ENCODE data around the gene GPS1.

The GPS1 gene

GRCh38 chr17:82051776-82052637 lies at the start of gene GPS1, which contains the start of gene RFNG:
TSS of gene GPS1 (plus strand) at chr17:82051898. CDS start at chr17:82051932, 34 bp downstream.
TSS of gene RFNG (minus strand) at chr17:82051811. CDS start at chr17:82051766, 45 bp downstream.
- DNase-seq: peak; percentile 89

- no peak for DNase-seq
Measured at GRCh38 chr17:82003411-82004381, 48.0 kb upstream of the GPS1 start.

- DNase-seq: no peak
Measured at GRCh38 chr17:82004517-82005455, 46.9 kb upstream of the GPS1 start.

GRCh38 chr17:82005701-82006348 lies 45.9 kb upstream of the GPS1 start:
- DNase-seq: no peak

GRCh38 chr17:82006468-82007227 lies 45.0 kb upstream of the GPS1 start:
- no peak for DNase-seq

GRCh38 chr17:82007228-82007494 lies 44.5 kb upstream of the GPS1 start:
- DNase-seq: no peak

- no peak for DNase-seq
Measured at GRCh38 chr17:82007495-82008257, 44.0 kb upstream of the GPS1 start.

GRCh38 chr17:82008258-82008940 lies 43.3 kb upstream of the GPS1 start:
- no peak for DNase-seq

GRCh38 chr17:82008941-82009405 lies 42.7 kb upstream of the GPS1 start:
- no peak for DNase-seq

- no peak for DNase-seq
Measured at GRCh38 chr17:82009413-82009812, 42.3 kb upstream of the GPS1 start.

GRCh38 chr17:82010575-82011525 lies 40.8 kb upstream of the GPS1 start:
- no peak for DNase-seq

- no peak for DNase-seq
Measured at GRCh38 chr17:82011617-82012187, 40.0 kb upstream of the GPS1 start.

- no peak for DNase-seq
Measured at GRCh38 chr17:82012261-82012639, 39.4 kb upstream of the GPS1 start.

GRCh38 chr17:82012640-82013295 lies 38.9 kb upstream of the GPS1 start:
- DNase-seq: no peak

- no peak for DNase-seq
Measured at GRCh38 chr17:82013341-82013740, 38.4 kb upstream of the GPS1 start.

GRCh38 chr17:82013772-82014321 lies 37.9 kb upstream of the GPS1 start:
- no peak for DNase-seq

- DNase-seq: no peak
Measured at GRCh38 chr17:82014432-82014831, 37.3 kb upstream of the GPS1 start.
